Pancreas (tissue), 10 donors: ENCODE measurements around the gene PITPNM2. TPM values are rescaled to one million over a fixed set of nuclear protein-coding genes. Genes with fewer than 3 reads are reported as not detected.

ENCODE experiments used
- ATAC-seq, 4 donors: fragments of 200-7000 bp; cut with Tn5 transposase; one replicate each; pipeline versions ENCODE4 v1.8.0 to v1.9.1; 2020; ENCODE audit warnings: mild to moderate bottlenecking in 4 of 4, moderate library complexity in 4 of 4
- DNase-seq, 6 donors: peaks; one replicate each; pipeline ENCODE4 v3.0.0-alpha.2; 2020
- FAIRE-seq: peaks from 2 replicates; lab custom pipeline; 2012; peaks lifted over from hg19 to GRCh38; lab: Jason Lieb, UNC
- H3K27ac ChIP-seq, 4 donors: fragments of 200-600 bp; sonication (generic); 1 replicate in 3 of 4; 2 replicates in 1 of 4; pipeline versions ENCODE4 v1.5.0 to v1.8.0; 2020
- H3K27me3 ChIP-seq, 4 donors: fragments of 200-600 bp; one replicate each; pipeline ENCODE4 v1.8.0; 2021
- H3K36me3 ChIP-seq, 3 donors: fragments of 200-600 bp; sonication (generic) in 1 of 3; one replicate each; pipeline versions ENCODE4 v1.5.0 to v1.8.0; 2020 to 2021
- H3K4me1 ChIP-seq, 3 donors: fragments of 200-600 bp; one replicate each; pipeline ENCODE4 v1.8.0; 2021
- H3K4me3 ChIP-seq, 4 donors: fragments of 200-600 bp; sonication (generic) in 2 of 4; one replicate each; pipeline versions ENCODE4 v1.5.0 to v1.8.0; 2020 to 2021
- H3K9me3 ChIP-seq, 4 donors: fragments of 200-600 bp; one replicate each; pipeline ENCODE4 v1.8.0; 2021
- WGBS, 2 donors: extraction: QIAGEN DNeasy Blood & Tissue Kit; methylation state at CpG; one replicate each; pipeline ENCODE4 v1.1.7; 2013; 5-methylcytosine and 5-hydroxymethylcytosine counted together
- intact Hi-C, 3 donors: fragments of 100-400 bp; cut with DNase I; formaldehyde crosslinking; loops; one replicate each; pipeline versions ENCODE4 v1.11.1 to v1.14.2; 2022
- polyA plus RNA-seq, 2 donors: library from polyadenylated mRNA; stranded (reverse); fragments of 200-250 nt; gene quantifications; one replicate each; pipeline ENCODE4 v1.2.3, GENCODE V29; 2013
- total RNA-seq, 6 donors: library from RNA; stranded (reverse); fragmentation: NEBNext Ultra II Directional in 4 of 6; extraction: Animal tissue kit (Norgen Biotek cat#: 25700) in 4 of 6; gene quantifications; one replicate each; pipeline versions ENCODE4 v1.2.1 to v1.2.4, GENCODE V29; 2021 to 2023
- TF ChIP-seq, protein P1 (sequence below), 4 donors: fragments of 200-600 bp; sonication (generic) in 3 of 4; IDR thresholded peaks; one replicate each; pipeline versions ENCODE4 v1.5.0 to v1.8.0; 2021; ENCODE audit warnings: antibody characterized with exemption in 4 of 4
- donor health status: healthy with polysubstance abuse.
- donor health status: DM: no; HTN: no; CAD: no; lungs with moderate emphysema.
- donor health status: DM: no; HTN: no; CAD: no.
- donor health status: control.
- donor health status: control.
- donor health status: Bipolar disorder and iron deficiency.
- donor health status: DM: yes; HTN: yes; CAD: no.
- donor health status: DM: no; HTN: no; CAD: no.
- donor health status: DM: no; HTN: no; CAD: no.
- donor health status: DM: yes; HTN: yes; CAD: no.

PITPNM2 gene
- total and polyA plus RNA-seq, 8 donors: 4.4 to 13.2 (median 6.4) TPM

DNA sequence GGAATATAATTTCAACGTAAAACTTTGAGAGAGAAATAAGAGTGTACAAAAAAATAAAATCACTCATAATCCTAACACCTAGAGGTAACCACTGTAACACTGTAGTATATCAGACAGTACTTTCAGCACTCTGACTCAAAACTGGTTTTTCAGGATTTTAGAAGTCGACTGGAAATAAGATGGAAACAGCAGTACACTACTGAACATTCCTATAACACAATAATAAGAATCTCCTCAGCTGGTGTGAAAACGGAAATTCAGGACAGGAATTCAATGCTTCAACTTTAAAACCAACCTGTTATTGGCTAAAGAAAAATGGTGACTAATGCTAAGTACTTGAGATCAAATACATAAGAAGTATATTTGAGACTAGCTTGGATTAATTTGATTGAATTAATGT, 12.3 kb upstream of the PITPNM2 start:
- FAIRE-seq: no peak
- DNase-seq: no peak
- 32 to 36% methylated on average over 3 of the region's 3 CpGs for WGBS, 2 donors
- intact Hi-C loops: no loop called here
- Histone ChIP-seq H3K4me1 (peaks cover 4 to 22% (median 15%) of the 10 kb centered on the region in 3 donors), H3K27ac (peak overlapping the region in 2 of 4 donors; percentile 36 to 61), H3K27me3 (no peaks in the 10 kb centered on the region), H3K9me3 (no peaks in the 10 kb centered on the region), H3K36me3 (no peaks in the 10 kb centered on the region), H3K4me3 (no peak overlapping the region)
- peak in 3 of 4 donors; percentile 49 to 75 (median 69) for ATAC-seq
- TF ChIP-seq, protein P1, sequence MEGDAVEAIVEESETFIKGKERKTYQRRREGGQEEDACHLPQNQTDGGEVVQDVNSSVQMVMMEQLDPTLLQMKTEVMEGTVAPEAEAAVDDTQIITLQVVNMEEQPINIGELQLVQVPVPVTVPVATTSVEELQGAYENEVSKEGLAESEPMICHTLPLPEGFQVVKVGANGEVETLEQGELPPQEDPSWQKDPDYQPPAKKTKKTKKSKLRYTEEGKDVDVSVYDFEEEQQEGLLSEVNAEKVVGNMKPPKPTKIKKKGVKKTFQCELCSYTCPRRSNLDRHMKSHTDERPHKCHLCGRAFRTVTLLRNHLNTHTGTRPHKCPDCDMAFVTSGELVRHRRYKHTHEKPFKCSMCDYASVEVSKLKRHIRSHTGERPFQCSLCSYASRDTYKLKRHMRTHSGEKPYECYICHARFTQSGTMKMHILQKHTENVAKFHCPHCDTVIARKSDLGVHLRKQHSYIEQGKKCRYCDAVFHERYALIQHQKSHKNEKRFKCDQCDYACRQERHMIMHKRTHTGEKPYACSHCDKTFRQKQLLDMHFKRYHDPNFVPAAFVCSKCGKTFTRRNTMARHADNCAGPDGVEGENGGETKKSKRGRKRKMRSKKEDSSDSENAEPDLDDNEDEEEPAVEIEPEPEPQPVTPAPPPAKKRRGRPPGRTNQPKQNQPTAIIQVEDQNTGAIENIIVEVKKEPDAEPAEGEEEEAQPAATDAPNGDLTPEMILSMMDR (IDR thresholded peaks at IDR 0.05): no peak

DNA sequence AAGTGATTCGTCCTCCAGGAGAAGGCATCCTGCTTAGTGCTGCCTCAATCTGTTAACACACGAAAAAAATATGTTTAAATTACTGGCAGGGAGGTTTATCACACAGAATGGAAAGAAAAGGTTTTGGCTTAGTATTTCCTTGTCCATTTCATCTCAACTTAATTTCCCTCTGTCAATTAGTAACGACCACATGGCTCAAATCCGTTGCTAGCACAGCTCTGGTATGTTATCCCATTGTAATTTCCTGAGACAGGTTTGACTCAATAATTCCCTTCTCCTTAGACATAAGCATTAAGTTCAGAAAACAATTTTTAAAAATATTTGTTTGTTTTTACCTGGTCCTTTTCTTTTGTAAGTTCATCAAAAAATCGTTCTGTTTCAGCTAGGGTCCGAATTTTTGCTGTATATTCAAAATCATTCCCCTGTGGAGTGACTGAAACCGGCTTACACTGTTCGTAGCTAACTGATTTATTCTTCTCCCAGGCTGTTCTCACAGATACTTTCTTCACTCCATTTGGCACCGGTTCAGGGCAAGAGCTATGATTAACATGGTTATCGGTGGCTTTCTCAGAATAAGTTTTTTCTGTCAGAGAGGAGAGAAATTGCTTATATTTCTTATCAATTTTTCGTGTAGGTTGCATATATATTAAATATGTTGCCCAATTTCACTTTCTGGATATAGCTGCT, 10.1 kb upstream of the PITPNM2 start:
- H3K9me3 ChIP-seq: no peaks in the 10 kb centered on the region
- ATAC-seq (peak in 3 of 4 donors; percentile 31 to 62 (median 47)), DNase-seq (no peak), FAIRE-seq (no peak)
- H3K36me3 ChIP-seq: no peaks in the 10 kb centered on the region
- no peaks in the 10 kb centered on the region for H3K27me3 ChIP-seq
- H3K27ac ChIP-seq: peak overlapping the region; percentile 1 to 47 (median 40)
- H3K4me3 ChIP-seq: no peak overlapping the region
- TF ChIP-seq, protein P1 (IDR thresholded peaks at IDR 0.05): no peak
- H3K4me1 ChIP-seq: peaks cover 4 to 22% (median 15%) of the 10 kb centered on the region in 3 donors
- intact Hi-C loops: no loop called here
- 47 to 50% methylated on average over 11 of the region's 11 CpGs for WGBS, 2 donors

DNA sequence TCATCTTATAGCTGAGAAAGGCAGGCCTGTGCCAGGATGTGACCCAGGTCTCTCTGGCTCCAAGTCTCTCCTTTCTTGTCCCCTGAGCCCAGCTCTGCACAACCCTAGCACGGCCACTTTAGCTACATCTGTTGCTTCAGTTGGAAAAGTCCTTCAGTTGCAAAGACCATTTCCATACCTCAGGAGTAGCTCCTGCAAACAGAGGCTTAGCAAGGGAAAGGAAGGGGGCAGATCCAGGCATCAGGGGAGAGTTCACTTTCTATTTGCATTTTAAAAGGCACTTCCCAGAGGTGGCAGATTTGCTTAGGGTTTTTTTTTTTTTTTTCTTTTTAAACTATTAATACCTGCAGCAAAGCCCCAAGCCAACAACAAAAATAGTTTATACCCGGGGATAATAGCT, 3.0 kb upstream of the PITPNM2 start:
- DNase-seq: no peak
- FAIRE-seq: no peak
- H3K27me3 ChIP-seq: no peaks in the 10 kb centered on the region
- H3K9me3 ChIP-seq: no peaks in the 10 kb centered on the region
- no peak overlapping the region for H3K27ac ChIP-seq
- TF ChIP-seq, protein P1 (IDR thresholded peaks at IDR 0.05): no peak
- no peaks in the 10 kb centered on the region for H3K36me3 ChIP-seq
- no peak for ATAC-seq
- intact Hi-C loops: no loop called here
- H3K4me1 ChIP-seq: peaks cover 0 to 11% (median 0%) of the 10 kb centered on the region in 3 donors
- H3K4me3 ChIP-seq: no peak overlapping the region
- 75 to 82% methylated on average over 2 of the region's 2 CpGs for WGBS, 2 donors

DNA sequence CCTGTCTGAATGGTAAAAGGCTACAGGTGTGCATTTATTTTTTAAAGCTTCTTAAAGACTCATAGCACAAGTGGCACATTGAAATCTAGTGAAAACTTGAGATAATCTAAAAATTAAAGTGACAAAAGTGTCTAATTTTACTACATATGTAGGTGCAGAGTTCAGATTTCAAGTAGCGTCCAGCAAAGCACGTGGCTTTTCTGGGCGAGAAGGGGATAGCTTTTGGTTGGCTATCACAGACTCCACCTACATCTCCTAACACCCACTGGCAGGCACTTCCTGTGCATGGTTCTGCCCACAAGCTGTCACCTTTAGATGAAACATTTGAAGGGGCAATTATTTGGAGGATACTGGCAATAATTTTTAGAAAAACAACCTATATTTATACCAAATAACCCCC, 1.9 kb upstream of the PITPNM2 start:
- TF ChIP-seq, protein P1 (IDR thresholded peaks at IDR 0.05): no peak
- H3K9me3 ChIP-seq: no peaks in the 10 kb centered on the region
- H3K4me3 ChIP-seq: no peak overlapping the region
- 80 to 85% methylated on average over 3 of the region's 3 CpGs for WGBS, 2 donors
- no peaks in the 10 kb centered on the region for H3K27me3 ChIP-seq
- intact Hi-C loops: no loop called here
- H3K36me3 ChIP-seq: no peaks in the 10 kb centered on the region
- peaks cover 0 to 11% (median 0%) of the 10 kb centered on the region in 3 donors for H3K4me1 ChIP-seq
- ATAC-seq: no peak
- no peak for FAIRE-seq
- no peak overlapping the region for H3K27ac ChIP-seq
- DNase-seq: peak in 1 of 6 donors; percentile 4
